HG02588 (cell line): ENCODE results near the gene SLC4A11.

Experiments used
- ATAC-seq: cut with Tn5 transposase; IDR thresholded peaks from one replicate; pipeline ENCODE4 v1.9.1; 2021; ENCODE audit warnings: mild to moderate bottlenecking, moderate library complexity; ENCODE audit not compliant: unreplicated experiment

The SLC4A11 gene

GRCh38 chr20:3247638-3248037, 8.6 kb upstream of the SLC4A11 start:
- no peak for ATAC-seq

- no peak for ATAC-seq
Measured at GRCh38 chr20:3246682-3247081, 7.7 kb upstream of the SLC4A11 start.

GRCh38 chr20:3245711-3246110, 6.7 kb upstream of the SLC4A11 start:
- no peak for ATAC-seq

DNA sequence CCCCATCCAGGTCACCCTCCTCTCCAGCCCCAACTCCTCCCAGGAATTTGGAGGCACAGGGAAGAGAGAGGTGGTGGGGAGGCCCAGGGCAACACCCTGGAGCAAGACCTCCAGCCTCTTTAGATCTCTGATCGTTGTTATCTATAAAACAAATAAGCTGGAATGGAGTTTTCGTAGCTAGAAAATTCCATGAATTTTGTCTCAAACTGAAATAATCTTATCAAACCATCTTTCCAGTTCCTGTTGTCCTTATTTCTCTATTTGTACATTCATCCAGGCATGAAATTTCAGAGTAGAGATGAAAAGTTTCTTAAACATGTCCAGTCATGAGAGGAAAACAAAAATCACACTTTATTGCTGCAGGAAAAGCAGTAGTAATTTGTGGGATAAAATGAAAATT, 6.2 kb upstream of the SLC4A11 start:
- ATAC-seq, result no peak

DNA sequence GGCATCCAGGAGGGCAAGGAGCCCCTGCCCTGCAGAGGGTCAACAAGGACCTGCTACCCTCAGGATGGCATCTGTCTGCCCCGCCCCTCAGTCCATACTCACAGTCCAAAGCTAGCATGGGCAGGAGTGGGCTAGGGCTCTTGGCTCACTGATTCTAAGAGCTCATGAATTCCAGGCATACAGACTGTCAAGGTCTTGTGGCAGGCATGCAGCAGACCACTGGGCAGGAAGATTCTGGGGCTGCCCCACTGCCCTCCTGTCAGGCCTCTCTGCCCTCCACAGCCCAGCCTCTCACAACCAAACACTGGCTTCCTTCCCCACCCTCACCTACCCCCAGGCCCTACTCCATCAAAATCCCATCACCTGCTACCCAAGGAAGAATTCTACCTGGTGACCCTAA, 5.6 kb upstream of the SLC4A11 start:
- no peak for ATAC-seq

DNA sequence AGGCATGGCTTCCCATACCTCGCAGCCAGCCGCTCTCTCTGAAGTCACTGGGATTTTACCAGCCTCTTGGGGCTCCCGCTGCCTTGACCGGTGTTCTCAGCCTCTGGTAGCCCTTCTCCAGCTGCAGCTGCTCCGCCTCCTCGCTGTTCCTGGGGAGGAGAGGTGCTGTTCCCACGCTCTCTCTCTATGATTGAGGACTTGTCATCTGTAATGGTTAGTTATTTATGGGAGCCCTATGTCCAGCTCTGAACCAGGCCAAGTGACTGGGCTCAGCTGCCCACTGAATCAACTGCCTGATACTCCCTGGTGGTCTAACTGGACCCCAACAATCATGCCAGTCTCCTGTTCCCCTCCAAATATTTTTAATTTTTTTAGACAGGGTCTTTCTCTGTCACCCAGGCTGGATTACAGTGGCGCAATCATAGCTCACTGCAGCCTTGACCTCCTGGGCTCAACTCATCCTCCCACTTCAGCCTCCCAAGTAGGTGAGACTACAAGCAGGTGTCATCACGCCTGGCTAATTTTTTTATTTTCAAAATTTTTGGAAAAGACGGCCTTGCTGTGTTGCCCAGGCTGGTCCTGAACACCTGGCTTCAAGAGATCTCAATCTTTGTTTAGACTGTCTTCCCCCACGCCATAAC, 4.8 kb upstream of the SLC4A11 start:
- no peak for ATAC-seq

- ATAC-seq, result no peak
Measured at GRCh38 chr20:3242172-3242692, 3.2 kb upstream of the SLC4A11 start.

DNA sequence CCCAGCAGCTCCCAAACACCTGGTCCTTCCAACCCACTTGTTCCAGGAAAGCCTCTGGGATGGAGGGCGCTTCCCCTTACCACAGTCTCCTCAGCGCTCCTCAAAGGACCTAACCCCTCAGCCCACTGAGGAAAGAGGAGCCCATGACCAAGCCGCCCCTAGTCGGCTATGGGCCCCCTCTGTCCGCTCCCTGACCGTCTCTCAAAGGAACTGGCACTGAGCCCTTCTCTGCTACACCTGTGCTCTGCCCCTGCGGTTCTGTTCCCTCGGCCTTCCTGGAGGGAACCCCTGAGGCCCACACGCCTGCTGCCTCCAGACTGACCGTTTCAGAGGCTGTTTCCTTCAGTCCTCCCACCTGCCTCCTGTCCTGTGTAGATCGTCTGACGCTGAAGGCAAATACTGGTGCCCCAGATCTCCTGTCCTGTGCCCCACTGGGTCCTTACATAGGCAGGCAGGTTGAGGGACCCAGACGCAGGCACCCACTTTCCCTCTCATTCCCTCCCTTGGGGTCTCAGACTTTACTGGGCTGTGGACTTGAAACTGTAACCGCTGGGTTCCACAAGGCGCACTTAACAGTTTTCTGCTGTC, 1.9 kb upstream of the SLC4A11 start:
- no peak for ATAC-seq

GRCh38 chr20:3239867-3240775, 1.1 kb upstream of the SLC4A11 start:
- ATAC-seq, result no peak

DNA sequence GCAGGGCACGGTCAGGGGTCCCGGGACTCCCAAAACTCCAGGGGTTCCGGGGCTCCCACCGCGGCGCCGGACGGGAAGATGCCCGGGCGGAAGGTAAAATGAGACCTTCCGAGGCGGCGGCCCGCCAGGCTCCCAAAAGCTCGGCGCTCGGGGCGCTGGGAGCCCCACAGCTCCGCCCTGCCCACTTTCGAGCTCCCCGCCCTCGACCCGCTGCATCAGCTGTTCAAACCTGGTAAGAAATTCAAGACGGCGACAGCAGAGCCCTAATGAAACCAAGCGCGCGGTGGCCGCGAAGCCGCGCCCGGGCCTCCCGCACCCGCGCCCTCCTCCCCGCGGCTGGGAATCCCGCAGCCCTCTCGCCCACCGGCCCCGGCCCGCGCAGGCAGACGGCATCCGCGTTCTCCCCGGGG, 369 bp downstream of the SLC4A11 start:
- ATAC-seq, result no peak

- ATAC-seq, result no peak
Measured at GRCh38 chr20:3237958-3238615, 903 bp downstream of the SLC4A11 start.

GRCh38 chr20:3237011-3237957, 1.7 kb downstream of the SLC4A11 start:
- ATAC-seq, result no peak

DNA sequence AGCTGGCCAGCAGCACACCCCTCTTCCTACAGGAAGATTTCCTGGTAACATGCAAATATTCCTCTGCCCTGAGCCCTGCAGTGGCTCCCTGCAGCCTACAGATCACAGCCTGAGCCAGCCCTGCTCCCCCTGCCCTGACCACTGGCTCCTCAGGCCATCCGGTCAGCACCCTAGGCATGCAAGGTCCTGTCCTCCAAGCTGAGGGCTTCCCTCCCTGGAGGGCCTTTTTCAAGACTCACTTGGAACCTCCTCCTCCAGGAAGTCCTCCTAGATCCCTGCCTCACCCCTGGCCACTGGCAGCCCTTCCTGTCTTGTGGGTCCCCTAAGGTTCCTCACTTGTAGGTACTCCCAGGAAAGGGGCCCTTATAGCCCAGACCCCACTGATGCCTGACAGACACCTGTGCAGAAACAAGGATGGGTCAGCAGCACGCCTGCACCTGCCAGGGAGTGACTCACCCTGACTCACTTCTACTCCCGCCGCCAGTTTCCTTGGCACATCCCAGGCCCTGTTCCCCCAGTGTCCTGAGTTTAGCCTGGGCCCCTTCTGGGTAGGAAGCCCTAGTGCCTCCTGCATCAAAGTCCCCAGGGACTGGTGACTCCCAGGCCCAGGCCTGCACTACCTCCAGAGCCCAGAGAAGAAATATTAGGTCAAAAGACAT, 3.2 kb downstream of the SLC4A11 start:
- ATAC-seq, result no peak

DNA sequence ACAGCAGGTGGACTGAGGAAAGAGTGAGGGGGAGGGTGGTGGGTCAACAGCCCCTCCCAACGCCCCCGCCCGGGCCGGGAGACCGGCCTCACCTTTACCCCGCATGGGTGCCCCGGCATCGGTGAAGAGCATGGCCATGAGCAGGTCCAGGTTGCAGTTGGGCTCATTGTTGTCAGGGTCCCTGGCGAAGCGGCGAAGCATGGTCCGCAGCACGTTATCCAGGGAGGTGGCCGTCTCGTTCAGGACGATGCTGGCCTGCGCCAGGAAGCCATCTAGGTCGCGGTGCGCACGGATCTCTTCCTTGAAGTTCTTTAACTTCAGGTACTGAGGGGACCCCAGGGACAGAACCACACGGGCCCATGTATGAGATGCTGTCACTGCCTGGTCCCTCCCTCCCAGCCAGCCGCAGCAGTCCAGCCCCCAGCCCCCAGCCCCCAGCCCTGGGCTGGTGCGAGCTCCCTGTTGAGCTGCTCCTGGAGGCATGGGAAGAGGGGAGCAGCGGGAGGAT, 4.9 kb downstream of the SLC4A11 start:
- ATAC-seq, result no peak

DNA sequence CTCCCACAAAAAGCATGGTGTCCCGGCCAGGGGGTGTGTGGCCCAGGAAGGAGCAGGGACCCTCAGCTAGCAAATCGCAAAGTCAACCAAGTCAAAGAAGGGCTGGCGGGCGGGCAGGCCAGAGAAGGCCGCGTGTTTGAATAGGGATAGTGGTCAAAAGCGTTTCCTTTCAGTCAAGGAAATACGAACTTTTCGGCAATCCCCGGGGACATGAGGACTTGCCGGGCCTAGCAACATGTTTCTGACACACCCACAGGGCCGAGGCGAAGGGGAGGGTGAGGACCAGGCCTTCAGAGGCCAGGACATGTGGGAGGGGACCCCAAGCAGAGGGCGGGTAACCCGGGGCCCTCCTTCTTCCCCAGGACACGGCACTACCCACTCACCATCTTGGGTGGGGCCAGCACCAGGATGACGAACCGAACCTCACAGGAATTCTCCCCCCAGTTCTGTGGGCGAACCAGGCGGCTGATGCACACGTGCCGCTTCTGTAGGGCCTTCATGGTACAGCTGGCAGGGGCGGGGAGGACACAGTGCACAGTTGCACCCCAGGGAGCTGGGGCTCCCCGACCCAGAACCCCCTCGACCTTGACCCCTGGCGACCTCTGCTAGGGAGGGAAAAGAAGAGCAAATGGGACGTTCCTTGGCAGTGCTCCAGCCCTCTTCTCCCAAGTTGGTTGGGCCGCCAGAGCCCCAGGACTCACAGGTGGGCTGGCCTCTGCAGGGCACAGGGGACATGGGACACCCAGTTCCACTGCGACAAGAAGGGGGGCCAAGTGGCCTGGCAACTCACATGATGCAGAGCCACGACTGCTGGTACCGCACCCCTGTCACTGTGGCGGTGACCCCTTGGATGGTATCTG, 5.6 kb downstream of the SLC4A11 start:
- ATAC-seq, result no peak

DNA sequence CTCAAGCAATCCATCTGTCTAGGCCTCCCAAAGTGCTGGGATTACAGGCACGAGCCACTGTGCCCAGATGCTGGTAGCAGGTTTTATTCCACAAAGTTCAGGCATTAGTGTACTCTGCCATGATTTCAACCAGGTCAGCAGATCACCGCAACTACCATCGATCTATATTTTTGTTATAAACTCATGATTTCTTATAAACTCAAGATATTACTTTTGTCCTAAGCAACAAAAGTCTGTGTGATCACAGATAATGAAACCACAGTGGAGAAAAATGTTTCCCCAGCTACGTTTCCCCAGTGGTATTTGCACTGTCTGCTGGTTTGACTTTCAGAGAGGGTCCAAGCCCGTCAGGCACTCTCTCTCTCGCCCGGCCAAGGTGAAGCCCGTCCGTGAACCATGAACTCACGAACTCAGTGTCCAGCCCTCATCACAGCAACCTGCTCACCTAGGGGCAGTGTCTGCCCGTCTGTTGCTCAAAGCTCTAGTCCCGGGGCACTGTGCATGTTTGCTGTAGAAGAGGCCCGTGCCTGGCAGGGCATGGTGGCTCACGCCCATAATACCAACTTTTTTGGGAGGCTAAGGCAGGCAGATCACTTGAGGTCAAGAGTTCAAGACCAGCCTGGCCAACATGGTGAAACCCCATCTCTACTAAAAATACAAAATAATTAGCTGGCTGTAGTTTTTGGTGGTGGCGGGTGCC, 7.0 kb downstream of the SLC4A11 start:
- no peak for ATAC-seq

GRCh38 chr20:3231116-3231515, 7.9 kb downstream of the SLC4A11 start:
- no peak for ATAC-seq

- no peak for ATAC-seq
Measured at GRCh38 chr20:3229798-3230197, 9.2 kb downstream of the SLC4A11 start.
